DOHH2 (cell line): ENCODE results near the gene TMEM217.

Experiments used
- H3F3A ChIP-seq: fragments of 200-600 bp; sonication (generic), shearing (Covaris generic); 2 replicates; pipeline ENCODE4 v1.6.0; 2016; ENCODE audit warnings: antibody characterized with exemption, mild to moderate bottlenecking; ENCODE audit not compliant: control insufficient read depth, insufficient read depth
- H3K27ac ChIP-seq: fragments of 200-600 bp; sonication (generic); 2 replicates; pipeline ENCODE4 v1.5.1; 2014; ENCODE audit warnings: low read depth, mild to moderate bottlenecking, low read length, moderate library complexity
- H3K27me3 ChIP-seq: fragments of 200-600 bp; sonication (generic); 2 replicates; pipeline ENCODE4 v1.6.1; 2014; ENCODE audit warnings: mild to moderate bottlenecking, low read length, mixed read lengths; ENCODE audit not compliant: control insufficient read depth
- H3K36me3 ChIP-seq: fragments of 200-600 bp; sonication (generic); 2 replicates; pipeline ENCODE4 v1.6.1; 2014; ENCODE audit warnings: mild to moderate bottlenecking, low read length, moderate library complexity, mixed read lengths; ENCODE audit not compliant: control insufficient read depth
- H3K4me1 ChIP-seq: fragments of 200-600 bp; sonication (generic); 2 replicates; pipeline ENCODE4 v1.6.1; 2014; ENCODE audit warnings: mild to moderate bottlenecking, low read length, mixed read lengths; ENCODE audit not compliant: control insufficient read depth
- H3K4me2 ChIP-seq: fragments of 200-600 bp; sonication (generic); 2 replicates; pipeline ENCODE4 v1.6.0; 2014; ENCODE audit warnings: mild to moderate bottlenecking, low read length, moderate library complexity
- H3K4me3 ChIP-seq: fragments of 200-600 bp; sonication (generic); 2 replicates; pipeline ENCODE4 v1.5.1; 2014; ENCODE audit warnings: mild to moderate bottlenecking, low read length, mixed read lengths
- H3K79me2 ChIP-seq: fragments of 200-600 bp; sonication (generic); 2 replicates; pipeline ENCODE4 v1.6.1; 2014; ENCODE audit warnings: mild to moderate bottlenecking, low read length, mixed read lengths; ENCODE audit not compliant: control insufficient read depth
- H3K9me2 ChIP-seq: fragments of 200-600 bp; sonication (generic); replicated peaks from 2 replicates; pipeline ENCODE4 v1.6.1; 2014; ENCODE audit warnings: mild to moderate bottlenecking, low read length, mixed read lengths; ENCODE audit not compliant: control insufficient read depth
- H3K9me3 ChIP-seq: fragments of 200-600 bp; sonication (generic); 2 replicates; pipeline ENCODE4 v1.6.1; 2014; ENCODE audit warnings: antibody characterized with exemption, low read length, mixed read lengths; ENCODE audit not compliant: control insufficient read depth, insufficient read depth
- H4K20me1 ChIP-seq: fragments of 200-600 bp; sonication (generic); 2 replicates; pipeline ENCODE4 v1.6.0; 2014; ENCODE audit warnings: low read depth, mild to moderate bottlenecking, antibody characterized with exemption, low read length, moderate library complexity; ENCODE audit not compliant: control insufficient read depth, insufficient read depth
- CTCF ChIP-seq: fragments of 200-600 bp; sonication (generic); IDR thresholded peaks from one replicate; pipeline ENCODE4 v1.5.1; 2014; ENCODE audit warnings: antibody characterized with exemption, mild to moderate bottlenecking, low read depth, low read length; ENCODE audit not compliant: poor library complexity, severe bottlenecking
- EZH2phosphoT487 ChIP-seq: fragments of 200-600 bp; sonication (generic); IDR thresholded peaks from 2 replicates; pipeline ENCODE4 v1.6.1; 2017; ENCODE audit warnings: borderline replicate concordance, mild to moderate bottlenecking, antibody characterized with exemption, low read length, moderate library complexity, mixed read lengths

The TMEM217 gene

GRCh38 chr6:37260444-37260843 lies 2.5 kb upstream of the TMEM217 start:
- H4K20me1 ChIP-seq: no peaks in the 10 kb centered on the region
- no peaks in the 10 kb centered on the region for H3K27me3 ChIP-seq
- H3K4me1 ChIP-seq: peaks cover 24% of the 10 kb centered on the region
- H3F3A ChIP-seq: peaks cover 3% of the 10 kb centered on the region; the same call in 1 of the 2 replicates
- TF ChIP-seq CTCF (no peak), EZH2phosphoT487 (no peak)
- H3K79me2 ChIP-seq: peaks cover 59% of the 10 kb centered on the region
- peaks cover 3% of the 10 kb centered on the region; the same call in 1 of the 2 replicates for H3K36me3 ChIP-seq
- no peaks in the 10 kb centered on the region for H3K9me3 ChIP-seq
- H3K4me2 ChIP-seq: peak overlapping the region; percentile 83; the same call in 1 of the 2 replicates
- no peaks in the 10 kb centered on the region for H3K9me2 ChIP-seq
- no peak overlapping the region for H3K4me3 ChIP-seq
- no peak overlapping the region for H3K27ac ChIP-seq

GRCh38 chr6:37260040-37260439 lies 2.1 kb upstream of the TMEM217 start:
- Histone ChIP-seq H3K36me3 (peaks cover 3% of the 10 kb centered on the region; the same call in 1 of the 2 replicates), H3K4me3 (peak overlapping the region; percentile 90), H3K27ac (no peak overlapping the region), H3K79me2 (peaks cover 57% of the 10 kb centered on the region), H3K4me1 (peaks cover 24% of the 10 kb centered on the region), H4K20me1 (no peaks in the 10 kb centered on the region), H3F3A (peaks cover 3% of the 10 kb centered on the region; the same call in 1 of the 2 replicates), H3K9me2 (no peaks in the 10 kb centered on the region), H3K27me3 (no peaks in the 10 kb centered on the region), H3K4me2 (peak overlapping the region; percentile 83), H3K9me3 (no peaks in the 10 kb centered on the region)
- TF ChIP-seq EZH2phosphoT487 (no peak), CTCF (no peak)

GRCh38 chr6:37259191-37259590 lies 1.2 kb upstream of the TMEM217 start:
- Histone ChIP-seq H4K20me1 (no peaks in the 10 kb centered on the region), H3K79me2 (peaks cover 52% of the 10 kb centered on the region), H3F3A (peaks cover 3% of the 10 kb centered on the region; the same call in 1 of the 2 replicates), H3K36me3 (peaks cover 3% of the 10 kb centered on the region; the same call in 1 of the 2 replicates), H3K27me3 (no peaks in the 10 kb centered on the region), H3K4me3 (peak overlapping the region; percentile 90), H3K4me2 (peak overlapping the region; percentile 83), H3K9me3 (no peaks in the 10 kb centered on the region), H3K4me1 (peaks cover 24% of the 10 kb centered on the region), H3K27ac (peak overlapping the region; percentile 24; the same call in 1 of the 2 replicates), H3K9me2 (no peaks in the 10 kb centered on the region)
- TF ChIP-seq CTCF (no peak), EZH2phosphoT487 (no peak)
